IMR-90 (cell line): ENCODE results near the gene NDUFA13. TPM values are rescaled to one million over a fixed set of nuclear protein-coding genes. Genes with fewer than 3 reads are reported as not detected.

Experiments used
- ATAC-seq: fragments of 200-7000 bp; cut with Tn5 transposase; 2 replicates; pipeline ENCODE4 v1.9.1; 2020; ENCODE audit warnings: low read depth, mild to moderate bottlenecking, moderate library complexity
- BruUV-seq: library from RNA; stranded (reverse); fragments of 400-500 nt; replicated peaks from 2 replicates; lab custom pipeline; 2021; lab: Mats Ljungman, UMichigan
- CTCF ChIA-PET: fragments of 300-600 bp; formaldehyde crosslinking; extraction: SDS; loops from one replicate; lab custom pipeline; 2021; ENCODE audit warnings: antibody characterized with exemption; lab: Yijun Ruan, JAX
- POLR2A ChIA-PET: fragments of 300-600 bp; sonication (Branson Sonifier 250); formaldehyde crosslinking; loops from one replicate; lab custom pipeline; 2022; ENCODE audit warnings: antibody characterized with exemption; ENCODE audit not compliant: unreplicated experiment; lab: Charles Lee
- DNase-seq: peaks from one replicate; pipeline ENCODE4 v3.0.0; 2013
- H2AFZ ChIP-seq: replicated peaks from 2 replicates; pipeline ENCODE3; 2013; ENCODE audit warnings: low read length, mild to moderate bottlenecking; ENCODE audit not compliant: poor library complexity
- H2AK5ac ChIP-seq: 2 replicates; pipeline ENCODE4 v1.6.1; 2013; ENCODE audit warnings: low read depth, low read length, inconsistent platforms
- H2AK9ac ChIP-seq: replicated peaks from 2 replicates; pipeline ENCODE3; 2013; ENCODE audit warnings: mild to moderate bottlenecking, low read depth, low read length, moderate library complexity; ENCODE audit not compliant: poor library complexity
- H2BK120ac ChIP-seq: 2 replicates; pipeline ENCODE4 v1.6.1; 2013; ENCODE audit warnings: low read depth, low read length, inconsistent platforms
- H2BK15ac ChIP-seq: 3 replicates; pipeline ENCODE4 v1.6.1; 2013; ENCODE audit warnings: low read depth, low read length, inconsistent platforms
- H2BK20ac ChIP-seq: 2 replicates; pipeline ENCODE4 v1.6.1; 2013; ENCODE audit warnings: low read depth, mild to moderate bottlenecking, inconsistent platforms, low read length, moderate library complexity
- H2BK5ac ChIP-seq: 2 replicates; pipeline ENCODE4 v1.6.1; 2013; ENCODE audit warnings: mild to moderate bottlenecking, low read depth, low read length, inconsistent platforms; ENCODE audit not compliant: poor library complexity, severe bottlenecking
- H3K14ac ChIP-seq: replicated peaks from 2 replicates; pipeline ENCODE4 v1.6.1; 2013; ENCODE audit warnings: low read depth, low read length, inconsistent platforms
- H3K18ac ChIP-seq: 2 replicates; pipeline ENCODE4 v1.6.1; 2013; ENCODE audit warnings: low read depth, low read length, control low read depth
- H3K23ac ChIP-seq: 2 replicates; pipeline ENCODE4 v1.6.1; 2013; ENCODE audit warnings: low read depth, low read length, inconsistent platforms
- H3K27ac ChIP-seq: 2 replicates; pipeline ENCODE4 v1.5.1; 2013; ENCODE audit warnings: mild to moderate bottlenecking, control low read depth, low read length; ENCODE audit not compliant: insufficient read depth
- H3K27me3 ChIP-seq: 2 replicates; pipeline ENCODE4 v1.6.1; 2013; ENCODE audit warnings: low read length; ENCODE audit not compliant: control insufficient read depth, insufficient read depth
- H3K36me3 ChIP-seq: 2 replicates; pipeline ENCODE4 v1.6.1; 2013; ENCODE audit warnings: low read length, mixed read lengths; ENCODE audit not compliant: control insufficient read depth, insufficient read depth
- H3K4ac ChIP-seq: 2 replicates; pipeline ENCODE4 v1.6.1; 2013; ENCODE audit warnings: low read depth, low read length, inconsistent platforms
- H3K4me1 ChIP-seq: 2 replicates; pipeline ENCODE4 v1.6.1; 2013; ENCODE audit warnings: low read length, mixed read lengths; ENCODE audit not compliant: control insufficient read depth, insufficient read depth
- H3K4me2 ChIP-seq: 2 replicates; pipeline ENCODE4 v1.6.1; 2013; ENCODE audit warnings: low read depth, mild to moderate bottlenecking, control low read depth, low read length, moderate library complexity
- H3K4me3 ChIP-seq: 2 replicates; pipeline ENCODE4 v1.5.1; 2013; ENCODE audit warnings: low read depth, mild to moderate bottlenecking, control low read depth, low read length, moderate library complexity; ENCODE audit not compliant: insufficient read depth
- H3K56ac ChIP-seq: 2 replicates; pipeline ENCODE4 v1.6.1; 2013; ENCODE audit warnings: low read length, inconsistent platforms; ENCODE audit not compliant: insufficient read depth; ENCODE audit errors: extremely low read depth
- H3K79me1 ChIP-seq, 2 experiments: 2 replicates each; pipeline ENCODE4 v1.6.1; 2013; ENCODE audit warnings: low read length in 2 of 2, inconsistent platforms in 1 of 2, low read depth in 1 of 2
- H3K9ac ChIP-seq: 2 replicates; pipeline ENCODE4 v1.6.1; 2013; ENCODE audit warnings: low read depth, low read length, control low read depth
- H3K9me1 ChIP-seq: 2 replicates; pipeline ENCODE4 v1.6.1; 2013; ENCODE audit warnings: low read length, inconsistent platforms; ENCODE audit not compliant: insufficient read depth
- H3K9me3 ChIP-seq: 2 replicates; pipeline ENCODE4 v1.6.1; 2013; ENCODE audit warnings: low read length; ENCODE audit not compliant: control insufficient read depth, insufficient read depth
- H4K20me1 ChIP-seq: 2 replicates; pipeline ENCODE4 v1.6.1; 2013; ENCODE audit warnings: low read length, inconsistent platforms; ENCODE audit not compliant: insufficient read depth
- H4K5ac ChIP-seq: 2 replicates; pipeline ENCODE4 v1.6.1; 2013; ENCODE audit warnings: mild to moderate bottlenecking, low read depth, low read length, control low read depth
- H4K8ac ChIP-seq, 2 experiments: 2 replicates each; pipeline ENCODE4 v1.6.1; 2013; ENCODE audit warnings: low read depth in 2 of 2, low read length in 2 of 2, control low read depth in 1 of 2, inconsistent platforms in 1 of 2
- H4K91ac ChIP-seq: 2 replicates; pipeline ENCODE4 v1.6.1; 2013; ENCODE audit warnings: low read depth, low read length, inconsistent platforms; ENCODE audit not compliant: insufficient read depth
- BHLHE40 ChIP-seq: fragments of 150-350 bp; IDR thresholded peaks from 2 replicates; pipeline ENCODE4 v1.6.1; 2016; ENCODE audit warnings: mild to moderate bottlenecking, low read depth, low read length
- CEBPB ChIP-seq: IDR thresholded peaks from 2 replicates; pipeline ENCODE4 v1.6.1; 2012; ENCODE audit warnings: low read depth, low read length, improper control_type of control experiment
- CHD1 ChIP-seq: IDR thresholded peaks from 2 replicates; pipeline ENCODE4 v1.6.1; 2012; ENCODE audit warnings: low read depth, low read length, improper control_type of control experiment
- CTCF ChIP-seq: conservative IDR thresholded peaks from 2 replicates; pipeline ENCODE4 v1.5.1; 2012; ENCODE audit warnings: mild to moderate bottlenecking, low read depth, low read length, improper control_type of control experiment
- ELK1 ChIP-seq: fragments of 150-350 bp; IDR thresholded peaks from 2 replicates; pipeline ENCODE4 v1.6.1; 2016; ENCODE audit warnings: low read depth, mild to moderate bottlenecking, low read length, moderate library complexity, borderline replicate concordance
- FOS ChIP-seq: fragments of 150-350 bp; IDR thresholded peaks from 2 replicates; pipeline ENCODE4 v1.6.1; 2016; ENCODE audit warnings: low read depth, low read length
- MAFK ChIP-seq: IDR thresholded peaks from 2 replicates; pipeline ENCODE4 v1.6.1; 2012; ENCODE audit warnings: low read depth, low read length, improper control_type of control experiment
- MAZ ChIP-seq: IDR thresholded peaks from 2 replicates; pipeline ENCODE4 v1.6.1; 2012; ENCODE audit warnings: low read depth, mild to moderate bottlenecking, low read length, improper control_type of control experiment, moderate library complexity, borderline replicate concordance
- MXI1 ChIP-seq: IDR thresholded peaks from 2 replicates; pipeline ENCODE4 v1.6.1; 2012; ENCODE audit warnings: low read depth, mild to moderate bottlenecking, low read length, moderate library complexity, borderline replicate concordance
- NFE2L2 ChIP-seq: fragments of 150-350 bp; IDR thresholded peaks from 2 replicates; pipeline ENCODE4 v1.6.1; 2016; ENCODE audit warnings: low read depth, mild to moderate bottlenecking, low read length
- POLR2A ChIP-seq: IDR thresholded peaks from 2 replicates; pipeline ENCODE4 v1.6.1; 2012; ENCODE audit warnings: mild to moderate bottlenecking, low read depth, low read length
- RAD21 ChIP-seq: IDR thresholded peaks from 2 replicates; pipeline ENCODE4 v1.6.1; 2012; ENCODE audit warnings: low read length, improper control_type of control experiment
- RCOR1 ChIP-seq: IDR thresholded peaks from 2 replicates; pipeline ENCODE4 v1.6.1; 2012; ENCODE audit warnings: mild to moderate bottlenecking, low read length, improper control_type of control experiment; ENCODE audit not compliant: insufficient replicate concordance
- RFX5 ChIP-seq: IDR thresholded peaks from 2 replicates; pipeline ENCODE4 v1.8.0; 2012; ENCODE audit warnings: low read depth, mild to moderate bottlenecking, low read length, moderate library complexity
- SMC3 ChIP-seq: fragments of 150-350 bp; IDR thresholded peaks from 2 replicates; pipeline ENCODE4 v1.6.1; 2016; ENCODE audit warnings: low read depth, mild to moderate bottlenecking, antibody characterized with exemption, low read length, moderate library complexity
- WGBS, 2 experiments: methylation state at CpG; one replicate each; pipeline versions ENCODE4 v1.1.5 to v1.1.7; 2013; ENCODE audit warnings: missing lambda C conversion rate in 2 of 2; ENCODE audit not compliant: insufficient read length in 1 of 2; ENCODE audit errors: extremely low coverage in 2 of 2; 5-methylcytosine and 5-hydroxymethylcytosine counted together
- dilution Hi-C: fragments of 300-500 bp; cut with HindIII; formaldehyde crosslinking; loops from one replicate; pipeline ENCODE4 v1.14.3; 2018; ENCODE audit warnings: low sequenced_read_pairs; ENCODE audit not compliant: unreplicated experiment
- in situ Hi-C: fragments of 300-500 bp; cut with MboI; formaldehyde crosslinking; loops from 3 replicates; pipeline ENCODE4 v1.14.3; 2019; ENCODE audit warnings: low sequenced_read_pairs, inconsistent platforms, mixed read lengths
- intact Hi-C: fragments of 100-400 bp; cut with micrococcal nuclease; formaldehyde crosslinking; loops from 2 replicates; pipeline ENCODE4 v1.10.0; 2022
- polyA plus RNA-seq, 3 experiments: library from polyadenylated mRNA; depleted of rRNA; stranded (reverse); fragments of >200 nt; gene quantifications; 2 replicates each; pipeline ENCODE4 v1.2.3, GENCODE V29; 2012; ENCODE audit warnings: low replicate concordance in 1 of 3
- total RNA-seq: library from RNA; depleted of rRNA; stranded (reverse); fragments of >200 nt; gene quantifications from 2 replicates; pipeline ENCODE4 v1.2.3, GENCODE V29; 2012
- TF ChIP-seq, protein P1 (sequence below): fragments of 150-350 bp; IDR thresholded peaks from 2 replicates; pipeline ENCODE4 v1.6.1; 2017; ENCODE audit warnings: mild to moderate bottlenecking, antibody characterized with exemption, low read length, low read depth

The NDUFA13 gene
- total and polyA plus RNA-seq, 2 of the 4 experiments (the other 2 are of a cell fraction), result 30.6 to 667 TPM

DNA sequence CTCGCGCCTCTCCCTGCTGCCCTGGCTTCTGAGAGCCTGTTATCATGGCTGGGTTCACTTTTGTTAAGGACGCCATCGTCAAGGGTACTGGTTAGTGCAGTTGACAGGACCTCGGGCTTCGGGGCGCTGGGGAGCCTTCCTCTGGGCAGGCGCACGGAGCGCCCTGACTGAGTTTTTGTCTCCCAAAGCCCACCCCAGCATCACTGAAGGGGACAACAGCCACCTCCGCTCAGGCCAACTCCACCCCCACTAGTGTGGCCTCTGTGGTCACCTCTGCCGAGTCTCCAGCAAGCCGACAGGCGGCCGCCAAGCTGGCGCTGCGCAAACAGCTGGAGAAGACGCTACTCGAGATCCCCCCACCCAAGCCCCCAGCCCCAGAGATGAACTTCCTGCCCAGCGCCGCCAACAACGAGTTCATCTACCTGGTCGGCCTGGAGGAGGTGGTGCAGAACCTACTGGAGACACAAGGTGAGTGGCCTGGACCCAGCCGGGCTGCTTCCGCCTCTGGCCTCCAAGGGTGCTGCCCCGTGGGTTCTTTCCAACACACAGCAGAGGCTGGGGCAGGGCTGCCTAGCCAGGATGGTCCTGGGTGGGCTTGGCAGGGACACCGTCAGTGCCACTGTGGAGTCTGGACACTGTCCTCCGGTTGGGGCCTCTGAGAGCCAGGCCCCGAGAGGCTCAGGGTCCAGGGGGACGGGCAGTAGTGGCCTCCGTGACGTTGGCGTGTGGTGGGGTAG, 17.6 kb upstream of the NDUFA13 start:
- ATAC-seq (no peak), DNase-seq (no peak)
- no peak overlapping the region for H3K4me3 ChIP-seq
- H3K79me1 ChIP-seq, result peaks cover 14 to 44% of the 10 kb centered on the region in 2 experiments; a peak in 3 of 4 replicates
- no peak overlapping the region for H4K8ac ChIP-seq
- dilution Hi-C loops (no loop called here), in situ Hi-C loops (no loop called here), intact Hi-C loops (no loop called here)
- no peak overlapping the region for H3K4me2 ChIP-seq
- 92% methylated on average over 5 of the region's 33 CpGs; no CpG with 5 or more reads in 1 of the 2 experiments for WGBS, 2 experiments
- H3K14ac ChIP-seq, result no peak overlapping the region
- BruUV-seq, result no TSS peak
- no peak overlapping the region for H3K18ac ChIP-seq
- TF ChIP-seq SMC3, result no peak
- no peak for TF ChIP-seq CTCF
- TF ChIP-seq RAD21, result no peak
- TF ChIP-seq MAFK, result no peak
- no peak for TF ChIP-seq ELK1
- no peak for TF ChIP-seq CHD1
- TF ChIP-seq POLR2A, result no peak
- TF ChIP-seq RCOR1, result no peak
- no peak for TF ChIP-seq BHLHE40
- no peak for TF ChIP-seq NFE2L2
- TF ChIP-seq MXI1, result no peak
- TF ChIP-seq, protein P1, sequence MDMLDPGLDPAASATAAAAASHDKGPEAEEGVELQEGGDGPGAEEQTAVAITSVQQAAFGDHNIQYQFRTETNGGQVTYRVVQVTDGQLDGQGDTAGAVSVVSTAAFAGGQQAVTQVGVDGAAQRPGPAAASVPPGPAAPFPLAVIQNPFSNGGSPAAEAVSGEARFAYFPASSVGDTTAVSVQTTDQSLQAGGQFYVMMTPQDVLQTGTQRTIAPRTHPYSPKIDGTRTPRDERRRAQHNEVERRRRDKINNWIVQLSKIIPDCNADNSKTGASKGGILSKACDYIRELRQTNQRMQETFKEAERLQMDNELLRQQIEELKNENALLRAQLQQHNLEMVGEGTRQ, result no peak
- no peak for TF ChIP-seq CEBPB
- TF ChIP-seq RFX5, result no peak
- no peak for TF ChIP-seq MAZ
- no peak for TF ChIP-seq FOS
- no peak overlapping the region for H3K4ac ChIP-seq
- no peak overlapping the region for H2BK120ac ChIP-seq
- H3K9ac ChIP-seq, result no peak overlapping the region
- H3K4me1 ChIP-seq, result no peaks in the 10 kb centered on the region
- H3K36me3 ChIP-seq, result peaks cover 80% of the 10 kb centered on the region
- H4K5ac ChIP-seq, result no peak overlapping the region
- H4K91ac ChIP-seq, result no peak overlapping the region
- no peak overlapping the region for H3K27ac ChIP-seq
- H2AK5ac ChIP-seq, result no peak overlapping the region
- POLR2A ChIA-PET, result no interaction called here
- H4K20me1 ChIP-seq, result peaks cover 6% of the 10 kb centered on the region
- no peak overlapping the region for H2BK15ac ChIP-seq
- CTCF ChIA-PET, result no interaction called here
- H3K27me3 ChIP-seq, result no peaks in the 10 kb centered on the region
- no peak overlapping the region for H2BK20ac ChIP-seq
- no peaks in the 10 kb centered on the region for H3K9me1 ChIP-seq
- H3K23ac ChIP-seq, result no peak overlapping the region
- no peak overlapping the region for H2AK9ac ChIP-seq
- H3K56ac ChIP-seq, result no peak overlapping the region
- H2BK5ac ChIP-seq, result no peak overlapping the region
- H3K9me3 ChIP-seq, result no peaks in the 10 kb centered on the region
- H2AFZ ChIP-seq, result no peak overlapping the region
